GM18951 (cell line): ENCODE measurements around the gene LRRFIP2.

Experiments
- POLR2A ChIP-seq: IDR thresholded peaks from 4 replicates; pipeline ENCODE4 v1.6.1; 2011; ENCODE audit warnings: mild to moderate bottlenecking; ENCODE audit not compliant: insufficient read length, insufficient read depth; ENCODE audit errors: extremely low read depth
- in situ Hi-C: fragments of 300-500 bp; cut with MboI; formaldehyde crosslinking; loops from one replicate; pipeline ENCODE4 v1.12.0; 2022; ENCODE audit warnings: low sequenced_read_pairs, mixed read lengths, inconsistent platforms; ENCODE audit not compliant: unreplicated experiment

The LRRFIP2 gene

GRCh38 chr3:37025561-37026335, 148.6 kb downstream of the LRRFIP2 start:
- TF ChIP-seq POLR2A = no peak
- in situ Hi-C loops = no loop called here

- in situ Hi-C loops = no loop called here
- TF ChIP-seq POLR2A = no peak
Observed at GRCh38 chr3:37024820-37025405, 149.5 kb downstream of the LRRFIP2 start.

- in situ Hi-C loops = no loop called here
- TF ChIP-seq POLR2A = no peak
Observed at GRCh38 chr3:37024092-37024491, 150.3 kb downstream of the LRRFIP2 start.

GRCh38 chr3:37017683-37018082, 156.7 kb downstream of the LRRFIP2 start:
- no peak for TF ChIP-seq POLR2A
- in situ Hi-C loops = no loop called here

- in situ Hi-C loops = no loop called here
Observed at GRCh38 chr3:37016903-37017302, 157.5 kb downstream of the LRRFIP2 start.

GRCh38 chr3:37015642-37016041, 158.7 kb downstream of the LRRFIP2 start:
- no peak for TF ChIP-seq POLR2A
- in situ Hi-C loops = no loop called here

More at GRCh38 chr3:37016903-37017302, 157.5 kb downstream of the LRRFIP2 start:
- TF ChIP-seq POLR2A = no peak

- no peak for TF ChIP-seq POLR2A
- in situ Hi-C loops = no loop called here
Observed at GRCh38 chr3:37014620-37015019, 159.8 kb downstream of the LRRFIP2 start.
